ENCODE measurements around the gene TTC9B.
A peak's percentile ranks its signal among the peaks of the same experiment; 100 is the strongest.

TTC9B gene

DNA sequence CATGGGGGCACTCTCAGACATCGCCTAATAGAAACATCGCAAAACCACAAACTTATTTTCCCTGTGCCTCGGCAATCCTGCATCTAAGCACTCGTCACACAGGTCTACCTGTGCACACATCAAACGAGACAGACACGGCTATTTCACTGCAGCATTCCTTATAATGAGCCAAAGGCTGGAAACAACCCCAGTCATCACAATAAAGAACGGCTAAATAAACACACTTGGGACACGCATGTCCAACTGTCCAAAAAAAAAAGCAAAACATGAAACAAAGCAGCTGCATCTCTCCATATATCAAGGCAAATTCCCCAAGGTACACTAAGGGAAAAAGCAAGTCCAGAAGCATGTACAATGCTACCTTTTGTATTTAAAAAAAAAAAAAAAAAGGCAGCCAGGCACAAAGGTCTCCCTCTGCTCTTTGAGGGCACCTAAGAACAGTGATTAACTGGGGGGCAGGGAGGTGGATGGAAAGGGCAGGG, 35.5 kb upstream of the TTC9B start:
- Mint-ChIP-seq H3K4me1 (peaks cover 21% of the 10 kb centered on the region), H3K27ac (no peak overlapping the region), H3K4me3 (no peak overlapping the region), H3K9me3 (no peaks in the 10 kb centered on the region), H3K27me3 (no peaks in the 10 kb centered on the region)
- DNase-seq = no peak
- no peak for ATAC-seq

DNA sequence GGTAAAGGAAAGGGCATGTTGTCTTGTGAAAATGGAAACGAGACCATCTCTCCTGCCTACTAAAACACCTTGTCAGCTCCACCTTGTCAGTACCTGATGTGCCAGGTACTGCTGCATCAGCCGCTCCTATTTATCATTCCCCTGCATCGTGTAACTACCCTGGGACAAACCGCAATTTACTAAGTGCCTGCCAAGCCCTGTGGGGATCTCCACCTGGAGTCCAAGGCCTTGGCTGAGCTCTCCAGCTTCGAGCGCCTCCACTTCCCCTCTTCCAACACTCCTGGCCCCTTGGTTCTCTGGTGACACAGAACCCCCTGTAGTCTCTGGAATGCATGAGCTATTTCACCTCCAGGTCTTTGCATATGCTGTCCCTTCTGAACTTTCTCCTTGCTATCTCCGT, 34.2 kb upstream of the TTC9B start:
- DNase-seq (no peak), ATAC-seq (no peak)
- Mint-ChIP-seq H3K27ac (no peak overlapping the region), H3K4me1 (peaks cover 27% of the 10 kb centered on the region), H3K27me3 (no peaks in the 10 kb centered on the region), H3K9me3 (no peaks in the 10 kb centered on the region), H3K4me3 (no peak overlapping the region)

DNA sequence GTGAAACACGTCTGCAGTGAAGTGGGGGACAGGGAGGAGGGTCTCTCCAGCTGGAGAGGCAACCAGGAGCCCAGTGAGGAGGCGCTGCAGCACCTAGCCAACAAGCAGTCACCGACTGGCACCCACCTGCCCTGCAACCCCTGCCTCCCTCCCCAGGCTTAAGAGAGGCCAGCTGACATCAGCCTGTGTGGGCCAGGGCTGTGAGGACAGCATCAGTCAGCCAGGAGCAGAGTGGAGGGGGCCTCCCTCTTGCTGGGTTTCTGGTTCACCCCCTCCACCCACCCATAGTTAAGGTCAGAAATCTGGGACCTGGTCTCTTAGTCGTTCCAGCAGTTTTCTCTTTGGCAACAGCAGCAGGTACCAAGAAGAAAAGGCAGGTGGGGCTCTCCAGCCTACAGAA, 33.8 kb upstream of the TTC9B start:
- Mint-ChIP-seq H3K27me3 (no peaks in the 10 kb centered on the region), H3K4me1 (peaks cover 26% of the 10 kb centered on the region), H3K4me3 (no peak overlapping the region), H3K27ac (no peak overlapping the region), H3K9me3 (no peaks in the 10 kb centered on the region)
- no peak for ATAC-seq
- DNase-seq = no peak

DNA sequence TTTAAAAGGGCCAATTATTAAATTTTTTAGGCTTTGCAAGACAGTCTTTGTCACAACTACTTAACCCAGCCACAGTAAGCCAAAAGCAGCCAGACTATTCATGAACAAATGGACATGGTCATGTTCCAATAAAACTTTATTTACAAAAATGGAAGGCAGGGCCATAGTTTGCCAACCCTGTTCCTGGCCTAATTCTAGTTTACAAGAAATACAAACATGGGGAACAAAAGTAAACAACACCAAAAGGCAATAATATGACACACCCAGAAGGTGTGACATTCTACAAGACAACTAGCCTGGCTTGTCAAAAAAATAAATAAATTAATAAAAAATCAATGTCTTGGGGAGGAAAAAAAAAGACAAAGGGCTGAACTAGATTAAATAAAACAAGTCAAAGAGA, 33.1 kb upstream of the TTC9B start:
- Mint-ChIP-seq H3K9me3 (no peaks in the 10 kb centered on the region), H3K4me3 (no peak overlapping the region), H3K4me1 (peaks cover 30% of the 10 kb centered on the region), H3K27ac (peak overlapping the region in 1 of 2 donors; percentile 44), H3K27me3 (no peaks in the 10 kb centered on the region)
- DNase-seq (no peak), ATAC-seq (no peak)

DNA sequence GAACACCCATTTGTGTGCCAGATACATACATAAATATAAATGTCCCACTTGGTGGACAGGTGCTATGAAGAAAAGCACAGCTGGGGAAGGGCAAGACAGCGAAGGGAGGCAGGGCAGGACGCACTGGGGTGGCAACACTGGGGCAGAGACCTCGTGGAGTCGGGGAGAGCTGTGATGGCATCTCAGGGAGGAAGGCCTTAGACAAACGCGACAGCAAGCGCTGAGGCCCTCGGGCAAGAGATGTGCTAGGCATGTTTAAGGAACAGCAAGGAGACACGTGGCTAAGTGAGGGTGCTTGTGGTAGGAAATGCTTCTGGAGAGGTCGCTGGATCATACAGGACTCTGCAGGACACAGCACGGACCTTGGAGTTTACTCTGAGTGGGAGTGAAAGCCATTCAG, 31.6 kb upstream of the TTC9B start:
- Mint-ChIP-seq H3K27me3 (no peaks in the 10 kb centered on the region), H3K9me3 (no peaks in the 10 kb centered on the region), H3K4me3 (no peak overlapping the region), H3K27ac (peak overlapping the region in 1 of 2 donors; percentile 61), H3K4me1 (peaks cover 31% of the 10 kb centered on the region)
- DNase-seq = no peak
- ATAC-seq = no peak

DNA sequence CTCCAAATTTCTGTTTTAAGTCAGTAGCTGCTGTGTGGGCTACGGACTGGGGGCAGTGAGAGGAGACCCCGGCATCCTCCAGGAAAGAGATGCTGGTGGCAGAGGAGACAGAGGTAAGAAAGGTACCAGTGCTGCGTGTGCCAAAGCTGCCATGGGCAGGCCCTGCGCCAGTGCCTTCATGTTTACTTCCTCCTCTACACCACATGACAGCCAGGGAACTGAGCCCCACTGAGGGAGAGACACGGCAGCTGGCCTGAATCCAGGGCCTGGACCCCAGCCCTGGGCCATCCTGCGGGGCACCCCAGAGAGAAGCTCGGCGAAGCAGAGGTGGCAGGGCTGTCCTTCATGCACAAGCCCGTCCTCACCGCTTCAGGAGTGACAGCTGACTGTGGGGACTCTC, 31.0 kb upstream of the TTC9B start:
- H3K4me1 Mint-ChIP-seq = peaks cover 31% of the 10 kb centered on the region
- no peak overlapping the region for H3K27ac Mint-ChIP-seq
- no peak for DNase-seq
- H3K4me3 Mint-ChIP-seq = no peak overlapping the region
- no peaks in the 10 kb centered on the region for H3K27me3 Mint-ChIP-seq
- ATAC-seq = no peak
- no peaks in the 10 kb centered on the region for H3K9me3 Mint-ChIP-seq

DNA sequence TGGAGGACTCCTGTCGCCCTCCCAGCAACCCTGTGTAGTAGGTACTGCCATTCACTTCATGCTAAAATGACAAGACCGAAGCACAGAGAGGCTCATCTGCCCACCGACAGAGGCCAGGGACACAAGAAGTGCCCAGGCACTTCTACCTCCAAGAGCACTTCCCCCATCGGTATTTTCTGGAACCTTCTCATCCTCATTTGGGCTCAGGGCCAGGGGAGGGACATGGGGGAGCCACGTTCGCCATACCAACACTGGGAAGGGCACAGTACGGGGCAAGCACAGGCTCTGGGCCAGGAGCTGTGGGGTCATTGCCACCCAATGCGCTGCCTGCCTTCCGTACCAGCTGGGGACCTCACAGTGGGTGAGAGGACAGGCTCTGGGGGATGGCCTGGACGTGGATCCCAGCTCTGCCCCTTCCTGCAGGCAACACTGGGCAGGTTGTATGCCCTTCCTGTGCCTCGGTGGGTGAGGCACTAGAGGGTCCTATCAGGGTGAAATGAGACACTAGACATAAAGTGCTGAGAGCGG, 29.6 kb upstream of the TTC9B start:
- Mint-ChIP-seq H3K4me1 (peaks cover 31% of the 10 kb centered on the region), H3K27ac (peak overlapping the region in 1 of 2 donors; percentile 23), H3K27me3 (no peaks in the 10 kb centered on the region), H3K4me3 (no peak overlapping the region), H3K9me3 (no peaks in the 10 kb centered on the region)
- no peak for DNase-seq
- ATAC-seq = no peak

DNA sequence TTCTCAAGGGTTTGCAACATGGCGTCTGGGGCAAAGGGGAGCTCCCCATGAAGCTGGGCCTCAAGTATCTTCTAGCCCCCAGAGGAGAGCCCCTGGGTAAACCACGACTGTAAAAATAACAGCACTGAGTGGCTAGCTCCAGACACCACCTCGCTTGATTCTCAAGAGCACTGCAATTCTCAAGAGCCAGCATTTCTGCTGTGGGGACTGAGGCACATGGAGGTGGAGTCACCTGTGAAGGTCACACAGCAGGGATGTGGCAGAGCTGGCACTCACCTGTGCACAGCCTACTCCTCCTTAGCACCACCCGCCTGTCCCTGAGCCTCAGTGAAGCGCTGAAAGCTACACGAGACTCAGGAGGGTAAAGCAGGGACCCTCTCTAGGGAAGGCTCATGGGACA, 29.0 kb upstream of the TTC9B start:
- Mint-ChIP-seq H3K4me3 (no peak overlapping the region), H3K9me3 (no peaks in the 10 kb centered on the region), H3K27ac (no peak overlapping the region), H3K27me3 (no peaks in the 10 kb centered on the region), H3K4me1 (peaks cover 27% of the 10 kb centered on the region)
- ATAC-seq (no peak), DNase-seq (no peak)

DNA sequence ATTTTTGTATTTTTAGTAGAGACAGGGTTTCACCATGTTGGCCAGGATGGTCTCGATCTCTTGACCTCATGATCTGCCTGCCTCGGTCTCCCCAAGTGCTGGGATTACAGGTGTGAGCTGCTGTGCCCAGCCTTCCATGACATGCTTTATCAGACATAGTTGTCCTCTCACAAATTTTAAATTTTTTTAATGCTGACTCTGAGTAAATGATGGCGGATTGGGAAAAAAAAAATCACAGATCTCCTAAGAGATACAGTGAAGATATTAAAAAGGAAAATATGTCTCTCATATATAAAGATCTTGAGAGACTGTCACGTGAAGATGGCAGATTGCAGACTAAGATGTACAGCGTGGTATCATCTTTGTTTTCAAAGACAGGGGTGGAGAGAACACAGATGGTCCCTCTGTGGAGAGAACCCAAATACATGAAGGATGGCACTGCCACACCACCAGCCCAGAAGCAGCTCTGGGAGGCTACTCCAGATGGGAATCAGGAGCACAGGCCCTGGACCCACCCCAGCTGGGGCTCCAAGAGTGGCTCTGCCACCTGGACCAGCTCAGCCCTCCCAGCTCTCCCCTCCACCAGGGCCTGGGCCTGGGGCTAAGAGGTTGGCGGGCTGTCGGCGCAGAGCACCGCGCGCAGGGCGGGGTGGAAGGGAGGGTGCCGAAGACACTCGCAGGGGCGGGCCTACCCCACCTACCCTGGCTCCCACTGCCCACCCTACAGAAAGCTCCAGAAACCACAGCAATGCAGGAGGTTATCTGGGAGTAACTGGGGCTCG, 28.3 kb upstream of the TTC9B start:
- Mint-ChIP-seq H3K4me1 (peaks cover 27% of the 10 kb centered on the region), H3K27me3 (no peaks in the 10 kb centered on the region), H3K9me3 (no peaks in the 10 kb centered on the region), H3K27ac (peak overlapping the region in 1 of 2 donors; percentile 58), H3K4me3 (no peak overlapping the region)
- no peak for DNase-seq
- ATAC-seq = peak; percentile 43

DNA sequence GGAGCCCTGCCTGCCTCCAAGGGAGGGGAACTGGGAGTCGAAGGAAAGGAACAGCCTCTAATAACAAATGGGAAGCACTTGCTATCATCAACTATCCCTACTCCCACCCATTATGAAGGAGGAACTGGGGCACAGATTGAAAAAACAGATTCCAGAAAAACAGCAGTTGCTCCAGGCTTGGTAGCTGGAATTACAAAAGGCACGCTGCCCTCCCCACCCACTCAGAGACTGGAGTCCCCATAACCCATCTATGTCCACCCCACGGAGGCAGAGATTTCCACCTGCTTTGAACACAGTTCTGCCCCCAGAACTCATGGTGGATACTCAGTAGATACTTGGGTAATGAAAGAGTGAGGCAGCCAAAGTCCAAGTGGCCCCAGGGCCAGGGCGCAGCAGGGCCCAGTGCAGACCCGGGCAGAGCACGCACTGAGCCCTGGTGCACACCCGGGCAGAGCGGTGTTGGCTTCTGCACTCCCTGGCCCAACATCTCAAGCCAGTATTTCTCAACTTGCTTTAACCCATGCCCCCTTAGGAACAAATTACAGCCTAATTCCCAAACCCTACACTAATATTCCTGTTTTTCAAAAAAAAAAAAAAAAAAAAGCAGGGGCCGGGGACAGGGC, 27.4 kb upstream of the TTC9B start:
- no peak overlapping the region for H3K4me3 Mint-ChIP-seq
- H3K9me3 Mint-ChIP-seq = no peaks in the 10 kb centered on the region
- peaks cover 27% of the 10 kb centered on the region for H3K4me1 Mint-ChIP-seq
- DNase-seq (no peak), ATAC-seq (no peak)
- no peaks in the 10 kb centered on the region for H3K27me3 Mint-ChIP-seq
- no peak overlapping the region for H3K27ac Mint-ChIP-seq

DNA sequence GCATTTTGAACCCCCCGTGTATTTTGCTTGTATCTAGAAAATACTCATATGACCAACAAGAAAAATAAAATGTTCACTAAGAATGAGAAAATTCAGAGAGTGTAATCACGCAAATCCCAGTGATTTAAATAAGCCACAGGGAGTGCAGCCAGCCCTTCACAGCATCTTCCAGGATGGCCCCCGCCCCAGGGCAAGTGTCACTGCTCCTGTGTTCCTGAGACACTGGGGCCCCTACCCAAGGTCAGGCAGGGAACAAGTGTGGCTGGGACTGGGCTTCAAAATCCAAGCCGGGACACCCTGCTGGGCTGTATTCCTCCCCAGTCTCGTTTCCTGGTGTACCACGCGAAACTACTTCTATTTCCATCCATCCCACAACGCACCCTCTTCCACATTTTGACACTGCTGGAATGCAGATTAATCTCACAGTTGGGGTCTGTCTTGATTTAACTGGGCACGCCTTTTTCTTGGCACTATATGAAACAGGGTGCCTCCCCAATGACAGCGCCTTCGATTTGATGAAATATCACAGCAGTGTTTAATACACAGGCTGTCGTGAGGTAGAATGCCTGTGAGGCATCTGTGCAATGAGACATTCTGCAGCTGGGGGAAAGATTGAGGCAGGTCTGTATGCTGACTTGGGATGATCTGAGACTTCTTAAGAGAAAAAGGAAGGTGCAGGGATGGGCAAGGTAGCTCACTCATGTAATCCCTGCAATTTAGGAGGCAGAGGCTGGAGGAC, 26.6 kb upstream of the TTC9B start:
- H3K4me3 Mint-ChIP-seq = no peak overlapping the region
- no peaks in the 10 kb centered on the region for H3K27me3 Mint-ChIP-seq
- no peak for ATAC-seq
- H3K4me1 Mint-ChIP-seq = peaks cover 24% of the 10 kb centered on the region
- peak overlapping the region; percentile 0 to 71 for H3K27ac Mint-ChIP-seq
- H3K9me3 Mint-ChIP-seq = no peaks in the 10 kb centered on the region
- DNase-seq = no peak

DNA sequence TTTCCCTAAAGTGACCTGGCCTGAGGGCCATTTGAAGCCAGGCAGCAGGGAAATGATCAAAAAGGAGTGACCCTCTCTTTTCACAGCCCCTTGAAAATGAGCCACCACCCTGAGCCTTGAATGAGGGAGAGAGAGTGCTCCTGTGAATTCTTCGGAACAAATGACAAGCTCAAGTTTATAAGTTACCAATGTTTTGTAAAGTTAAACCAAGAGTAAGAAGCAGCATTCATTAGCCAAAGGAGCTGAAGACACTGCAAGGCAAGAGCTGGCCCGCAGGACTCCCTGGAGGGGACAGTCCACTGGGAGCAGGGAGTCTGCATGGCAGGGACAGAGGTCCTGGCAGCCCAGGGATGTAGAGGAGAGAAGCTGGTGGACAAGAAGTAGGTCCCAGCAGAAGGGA, 25.0 kb upstream of the TTC9B start:
- ATAC-seq = no peak
- Mint-ChIP-seq H3K4me3 (no peak overlapping the region), H3K27ac (peak overlapping the region; percentile 89), H3K9me3 (no peaks in the 10 kb centered on the region), H3K4me1 (peaks cover 15% of the 10 kb centered on the region), H3K27me3 (no peaks in the 10 kb centered on the region)
- DNase-seq = no peak

DNA sequence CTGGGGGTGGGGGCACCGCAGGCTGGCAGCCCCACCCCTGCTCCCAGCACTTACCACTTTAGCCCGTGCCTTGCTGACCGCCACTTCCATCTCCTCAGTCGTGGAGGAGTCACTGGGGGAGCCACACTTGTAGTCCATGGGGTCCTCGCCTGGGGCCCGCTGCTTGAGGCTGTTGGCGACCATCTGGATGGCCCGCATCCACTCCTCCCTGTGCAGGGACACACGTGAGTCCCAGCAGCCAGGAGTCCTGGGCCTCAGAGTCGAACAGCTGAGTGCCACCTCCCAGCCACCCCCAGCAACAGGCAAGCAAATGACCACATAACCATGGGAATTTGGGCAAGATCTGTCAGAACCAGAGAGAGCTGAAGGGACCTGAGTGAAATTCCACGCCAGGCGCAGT, 24.3 kb upstream of the TTC9B start:
- H3K4me1 Mint-ChIP-seq = peaks cover 8% of the 10 kb centered on the region
- no peak overlapping the region for H3K4me3 Mint-ChIP-seq
- no peaks in the 10 kb centered on the region for H3K9me3 Mint-ChIP-seq
- ATAC-seq (no peak), DNase-seq (no peak)
- H3K27me3 Mint-ChIP-seq = no peaks in the 10 kb centered on the region
- no peak overlapping the region for H3K27ac Mint-ChIP-seq

DNA sequence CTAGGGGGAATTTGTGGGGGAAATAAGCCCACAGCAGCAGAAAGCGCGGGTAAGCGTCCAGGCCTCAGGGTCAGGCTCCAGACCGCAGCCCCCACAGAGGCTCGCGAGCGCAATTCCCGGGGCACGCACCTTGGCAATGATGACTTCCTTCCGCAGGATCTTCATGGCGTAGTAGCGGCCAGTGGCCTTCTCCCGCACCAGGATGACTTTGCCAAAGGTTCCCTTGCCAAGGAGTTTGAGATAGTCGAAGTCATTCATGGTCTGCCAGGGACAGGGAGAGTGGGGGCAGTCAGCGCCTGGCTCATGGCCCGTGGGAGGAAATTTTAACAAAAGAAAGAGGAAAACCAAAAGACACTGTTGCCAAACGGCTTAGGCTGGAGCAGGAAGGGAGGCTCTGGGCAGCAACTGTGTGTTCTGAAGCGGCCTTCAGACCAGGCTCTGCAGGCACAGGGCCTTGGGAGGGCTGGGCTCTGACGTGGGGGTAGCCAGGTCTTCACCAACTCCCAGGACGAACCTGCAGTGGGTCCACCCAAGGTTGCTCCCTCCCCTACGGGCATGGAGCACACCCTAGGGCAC, 23.7 kb upstream of the TTC9B start:
- Mint-ChIP-seq H3K27me3 (no peaks in the 10 kb centered on the region), H3K9me3 (no peaks in the 10 kb centered on the region), H3K4me3 (no peak overlapping the region), H3K27ac (peak overlapping the region; percentile 64 to 68), H3K4me1 (peaks cover 5% of the 10 kb centered on the region)
- DNase-seq (no peak), ATAC-seq (no peak)

DNA sequence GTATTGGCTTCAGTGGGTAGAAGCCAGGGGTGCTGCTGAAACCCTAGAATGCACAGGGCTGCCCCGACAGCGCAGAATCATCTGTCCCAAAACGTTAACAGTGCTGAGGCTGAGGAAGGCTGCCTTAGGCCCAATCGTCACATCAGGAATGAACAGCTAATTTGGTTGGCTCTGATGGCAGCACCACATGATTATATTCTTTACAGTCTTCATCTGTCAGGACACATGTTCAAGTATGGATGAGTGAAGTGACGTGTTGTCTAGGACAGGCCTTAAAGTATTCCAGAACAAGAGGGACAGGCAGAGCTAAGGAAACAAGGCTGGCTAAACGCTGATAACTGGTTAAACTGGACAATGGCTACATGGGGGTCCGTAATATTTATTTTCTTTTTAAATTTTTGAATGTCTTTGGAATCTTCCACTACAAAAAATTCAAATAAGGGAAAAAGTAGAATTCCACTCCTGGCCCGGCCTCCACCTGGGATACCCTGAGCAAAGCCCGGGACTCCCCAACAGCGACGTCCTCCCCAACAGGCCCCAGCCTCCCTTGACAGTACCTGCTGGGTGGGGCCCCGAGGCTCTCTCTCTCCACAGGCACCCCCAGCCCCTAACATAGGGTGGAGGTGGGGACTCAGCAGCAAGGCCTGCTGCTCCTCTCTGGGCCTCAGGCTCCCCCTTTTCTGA, 23.1 kb upstream of the TTC9B start:
- ATAC-seq = no peak
- Mint-ChIP-seq H3K4me3 (no peak overlapping the region), H3K9me3 (no peaks in the 10 kb centered on the region), H3K27ac (peak overlapping the region in 1 of 2 donors; percentile 64), H3K4me1 (peaks cover 2% of the 10 kb centered on the region), H3K27me3 (no peaks in the 10 kb centered on the region)
- no peak for DNase-seq

Measured in stimulated activated naive CD8-positive, alpha-beta T cell treated with anti-CD3 and anti-CD28 coated beads, Interleukin-15, amount 100 ng/mL, for 72 hours (primary cell).